ENCODE results near the gene BRD4. TPM values are rescaled to one million over a fixed set of nuclear protein-coding genes. Genes with fewer than 3 reads are reported as not detected.
"Not testable (repeated sequence)": the region's sequence is repeated elsewhere in the genome, so short reads cannot be mapped to it uniquely, and the experiment has no call there.

BRD4 gene
- total RNA-seq, 2 experiments from 2014 or later, result 94.3 to 99.6 TPM

DNA sequence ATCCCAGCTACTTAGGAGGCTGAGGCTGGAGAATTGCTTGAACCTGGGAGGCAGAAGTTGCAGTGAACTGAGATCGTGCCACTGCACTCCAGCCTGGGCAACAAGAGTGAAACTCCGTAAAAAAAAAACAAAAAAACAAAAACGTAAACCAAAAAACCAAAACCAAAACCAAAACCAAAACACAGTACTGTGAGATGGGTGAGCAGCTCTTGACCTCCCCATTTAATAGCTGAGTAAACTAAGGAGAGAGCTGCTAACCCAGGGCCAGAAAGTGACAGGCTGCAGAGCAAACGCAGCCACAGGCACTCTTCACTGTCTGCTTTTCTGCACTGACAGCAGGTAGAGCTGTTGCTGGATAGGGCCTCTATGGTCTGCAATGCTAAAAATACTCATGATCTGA lies 27.7 kb upstream of the BRD4 start:
- peaks cover 50% of the 10 kb centered on the region for H3K36me3 Mint-ChIP-seq (ENCODE audit: low read depth)
- POLR2A ChIA-PET, result interaction anchor here (0.8 to 5.3 kb wide), 4 partner anchors 8 to 26 kb away, joined by 4 to 34 read pairs (median 8); partner anchors contain the start of gene AKAP8
- H3K4me1 Mint-ChIP-seq (ENCODE audit: low read depth); ATAC-seq; H3K4me3 Mint-ChIP-seq; DNase-seq; intact Hi-C loops (cut with micrococcal nuclease); H3K27me3 Mint-ChIP-seq; H3K9me3 Mint-ChIP-seq: not testable (repeated sequence)
- H3K27ac Mint-ChIP-seq, result peak overlapping the region; percentile 49
- CTCF ChIA-PET, result interaction anchor here (1.0 to 1.5 kb wide), 4 partner anchors 10 to 97 kb away, joined by 3 to 4 read pairs (median 3); partner anchors contain the start of genes AKAP8 and AKAP8L

DNA sequence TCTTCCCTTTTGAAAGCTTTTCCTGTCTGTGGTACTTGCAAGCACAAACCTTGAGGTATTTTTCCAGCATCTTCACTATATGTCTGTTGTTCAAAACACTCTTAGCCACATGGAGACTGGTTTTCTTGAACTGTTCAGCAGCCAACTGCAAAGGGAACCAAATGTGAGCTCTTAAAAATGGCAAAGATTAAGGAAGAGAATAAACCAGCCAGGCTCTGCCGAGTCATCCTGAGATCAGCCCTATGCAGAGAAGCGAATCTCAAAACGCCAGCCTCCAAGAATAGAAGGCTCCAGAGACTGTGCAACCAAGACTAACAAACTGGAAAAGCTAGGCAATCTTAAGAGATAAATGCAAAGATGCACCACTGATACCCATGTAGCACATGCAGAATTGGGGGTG lies 26.6 kb upstream of the BRD4 start:
- peaks cover 59% of the 10 kb centered on the region for H3K36me3 Mint-ChIP-seq (ENCODE audit: low read depth)

GRCh38 chr19:15357906-15358305 lies 25.6 kb upstream of the BRD4 start:
- intact Hi-C loops (cut with micrococcal nuclease), result no loop called here
- CTCF ChIA-PET, result interaction anchor here (0.8 to 1.6 kb wide), 2 partner anchors 9 to 50 kb away, joined by 3 read pairs; no protein-coding TSS in a partner anchor
- POLR2A ChIA-PET, result interaction anchor here (0.6 to 5.3 kb wide), 6 partner anchors 10 to 658 kb away, joined by 3 to 34 read pairs (median 4); partner anchors contain the start of gene AKAP8
- peaks cover 2% of the 10 kb centered on the region for H3K4me1 Mint-ChIP-seq (ENCODE audit: low read depth)
- H3K4me3 Mint-ChIP-seq, result no peak overlapping the region
- DNase-seq, result no peak
- ATAC-seq, result no peak
- TF ChIP-seq, protein P1, sequence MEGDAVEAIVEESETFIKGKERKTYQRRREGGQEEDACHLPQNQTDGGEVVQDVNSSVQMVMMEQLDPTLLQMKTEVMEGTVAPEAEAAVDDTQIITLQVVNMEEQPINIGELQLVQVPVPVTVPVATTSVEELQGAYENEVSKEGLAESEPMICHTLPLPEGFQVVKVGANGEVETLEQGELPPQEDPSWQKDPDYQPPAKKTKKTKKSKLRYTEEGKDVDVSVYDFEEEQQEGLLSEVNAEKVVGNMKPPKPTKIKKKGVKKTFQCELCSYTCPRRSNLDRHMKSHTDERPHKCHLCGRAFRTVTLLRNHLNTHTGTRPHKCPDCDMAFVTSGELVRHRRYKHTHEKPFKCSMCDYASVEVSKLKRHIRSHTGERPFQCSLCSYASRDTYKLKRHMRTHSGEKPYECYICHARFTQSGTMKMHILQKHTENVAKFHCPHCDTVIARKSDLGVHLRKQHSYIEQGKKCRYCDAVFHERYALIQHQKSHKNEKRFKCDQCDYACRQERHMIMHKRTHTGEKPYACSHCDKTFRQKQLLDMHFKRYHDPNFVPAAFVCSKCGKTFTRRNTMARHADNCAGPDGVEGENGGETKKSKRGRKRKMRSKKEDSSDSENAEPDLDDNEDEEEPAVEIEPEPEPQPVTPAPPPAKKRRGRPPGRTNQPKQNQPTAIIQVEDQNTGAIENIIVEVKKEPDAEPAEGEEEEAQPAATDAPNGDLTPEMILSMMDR (IDR thresholded peaks at IDR 0.05), result no peak
- peaks cover 59% of the 10 kb centered on the region for H3K36me3 Mint-ChIP-seq (ENCODE audit: low read depth)
- no peaks in the 10 kb centered on the region for H3K27me3 Mint-ChIP-seq
- H3K9me3 Mint-ChIP-seq, result no peaks in the 10 kb centered on the region
- no peak overlapping the region for H3K27ac Mint-ChIP-seq

More for the DNA sequence above, 26.6 kb upstream of the BRD4 start:
- H3K9me3 Mint-ChIP-seq, result no peaks in the 10 kb centered on the region
- ChIA-PET POLR2A (interaction anchor here (0.6 to 5.3 kb wide), 7 partner anchors 9 to 149 kb away, joined by 3 to 34 read pairs (median 4); partner anchors contain the start of gene AKAP8), CTCF (interaction anchor here (1.1 to 1.6 kb wide), 3 partner anchors 9 to 77 kb away, joined by 3 read pairs; no protein-coding TSS in a partner anchor)
- no peak overlapping the region for H3K4me3 Mint-ChIP-seq
- peak overlapping the region; percentile 37 for H3K27ac Mint-ChIP-seq
- DNase-seq (no peak), ATAC-seq (no peak)
- H3K27me3 Mint-ChIP-seq, result no peaks in the 10 kb centered on the region
- TF ChIP-seq, protein P1 (IDR thresholded peaks at IDR 0.05), result no peak
- peaks cover 2% of the 10 kb centered on the region for H3K4me1 Mint-ChIP-seq (ENCODE audit: low read depth)
- intact Hi-C loops (cut with micrococcal nuclease), result no loop called here

DNA sequence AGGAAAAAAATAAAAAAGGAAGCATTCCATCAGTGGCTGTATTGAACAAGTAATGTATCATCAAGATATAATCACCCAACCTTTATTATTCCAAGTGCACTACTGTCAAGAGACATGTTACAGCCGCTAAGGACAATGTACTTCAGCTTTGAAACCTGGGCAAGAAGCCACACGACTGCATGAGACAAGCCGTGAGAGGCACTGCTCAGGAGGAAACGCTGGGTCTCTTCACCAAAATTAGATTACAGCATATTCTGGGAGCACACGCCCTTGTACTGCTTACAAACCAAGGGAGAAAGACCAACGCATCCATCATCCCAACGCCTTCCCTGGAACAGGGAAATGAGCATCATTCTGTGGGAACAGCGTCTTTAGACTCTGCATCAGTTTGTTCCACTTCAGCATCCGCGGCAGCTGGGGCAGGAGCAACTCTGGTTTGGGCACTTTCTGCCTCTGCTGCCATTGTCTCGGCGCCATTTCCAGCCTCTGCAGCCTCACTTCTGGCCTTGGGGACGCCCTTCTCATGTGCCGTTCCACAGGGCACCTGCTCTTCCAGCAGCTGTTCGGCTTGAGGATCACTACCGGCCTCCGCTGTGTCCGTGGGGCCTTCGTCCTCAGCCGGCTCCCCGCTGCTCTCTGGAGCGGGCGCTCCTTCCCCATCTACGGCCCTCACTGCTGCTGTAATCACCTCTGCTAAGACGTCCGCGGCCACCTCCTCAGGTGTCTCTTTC lies 22.4 kb upstream of the BRD4 start:
- CTCF ChIA-PET, result no interaction called here
- DNase-seq, result no peak
- no peak for ATAC-seq
- Mint-ChIP-seq H3K4me3 (no peak overlapping the region), H3K9me3 (no peaks in the 10 kb centered on the region), H3K27me3 (no peaks in the 10 kb centered on the region), H3K36me3 (ENCODE audit: low read depth) (peaks cover 45% of the 10 kb centered on the region), H3K4me1 (ENCODE audit: low read depth) (no peaks in the 10 kb centered on the region), H3K27ac (no peak overlapping the region)
- TF ChIP-seq, protein P1 (IDR thresholded peaks at IDR 0.05), result no peak
- POLR2A ChIA-PET, result interaction anchor here (0.7 to 1.0 kb wide), 3 partner anchors 49 to 71 kb away, joined by 4 read pairs; no protein-coding TSS in a partner anchor
- intact Hi-C loops (cut with micrococcal nuclease), result no loop called here

- Mint-ChIP-seq H3K4me3 (no peak overlapping the region), H3K9me3 (no peaks in the 10 kb centered on the region), H3K27ac (no peak overlapping the region), H3K4me1 (ENCODE audit: low read depth) (no peaks in the 10 kb centered on the region), H3K27me3 (no peaks in the 10 kb centered on the region), H3K36me3 (ENCODE audit: low read depth) (peaks cover 40% of the 10 kb centered on the region)
- ATAC-seq (no peak), DNase-seq (no peak)
- CTCF ChIA-PET, result interaction anchor here (1.0 kb wide), 1 partner anchor 11 kb away, joined by 3 read pairs; no protein-coding TSS in a partner anchor
- TF ChIP-seq, protein P1 (IDR thresholded peaks at IDR 0.05), result no peak
- POLR2A ChIA-PET, result interaction anchor here (0.7 kb wide), 1 partner anchor 70 kb away, joined by 4 read pairs; no protein-coding TSS in a partner anchor
- intact Hi-C loops (cut with micrococcal nuclease), result no loop called here
These were observed 21.6 kb upstream of the BRD4 start for GRCh38 chr19:15353908-15354307.

DNA sequence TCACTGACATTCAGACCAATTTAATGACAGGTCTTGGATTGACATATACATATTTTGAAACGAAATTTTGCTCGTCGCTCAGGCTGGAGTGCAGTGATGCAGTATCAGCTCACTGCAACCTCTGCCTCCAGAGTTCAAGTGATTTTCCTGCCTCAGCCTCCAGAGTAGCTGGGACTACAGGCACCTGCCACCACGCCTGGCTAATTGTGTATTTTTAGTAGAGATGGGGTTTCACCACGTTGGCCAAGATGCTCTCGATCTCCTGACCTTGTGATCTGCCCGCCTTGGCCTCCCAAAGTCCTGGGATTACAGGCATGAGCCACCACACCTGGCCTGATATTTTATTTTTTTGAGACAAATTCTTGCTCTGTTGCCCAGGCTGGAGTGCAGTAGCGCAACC lies 20.2 kb upstream of the BRD4 start:
- H3K4me3 Mint-ChIP-seq; intact Hi-C loops (cut with micrococcal nuclease); H3K4me1 Mint-ChIP-seq (ENCODE audit: low read depth); H3K9me3 Mint-ChIP-seq; DNase-seq; H3K27ac Mint-ChIP-seq; H3K27me3 Mint-ChIP-seq; ATAC-seq: not testable (repeated sequence)
- peaks cover 27% of the 10 kb centered on the region for H3K36me3 Mint-ChIP-seq (ENCODE audit: low read depth)
- ChIA-PET POLR2A (interaction anchor here (1.1 kb wide), 1 partner anchor 14 kb away, joined by 3 read pairs; no protein-coding TSS in a partner anchor), CTCF (interaction anchor here (1.0 to 1.1 kb wide), 2 partner anchors 27 to 261 kb away, joined by 3 to 4 read pairs; partner anchors contain the start of gene AKAP8)

DNA sequence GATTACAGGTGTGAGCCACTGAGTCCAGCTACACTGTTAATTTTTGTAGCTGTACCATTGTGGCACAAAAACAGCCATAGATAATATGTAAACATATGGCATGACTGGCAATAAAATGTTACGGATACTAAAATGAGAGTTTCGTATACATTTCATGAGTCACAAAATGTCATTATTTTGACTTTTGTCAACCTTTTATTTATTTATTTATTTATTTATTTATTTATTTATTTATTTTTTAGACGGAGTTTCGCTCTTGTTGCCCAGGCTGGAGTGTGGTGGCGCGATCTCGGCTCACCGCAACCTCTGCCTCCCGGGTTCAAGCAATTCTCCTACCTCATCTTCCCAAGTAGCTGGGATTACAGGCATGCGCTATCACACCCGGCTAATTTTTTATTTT lies 9.0 kb upstream of the BRD4 start:
- H3K4me1 Mint-ChIP-seq (ENCODE audit: low read depth); intact Hi-C loops (cut with micrococcal nuclease); CTCF ChIA-PET; H3K4me3 Mint-ChIP-seq; ATAC-seq; DNase-seq; POLR2A ChIA-PET; H3K36me3 Mint-ChIP-seq (ENCODE audit: low read depth); H3K27me3 Mint-ChIP-seq; H3K9me3 Mint-ChIP-seq; H3K27ac Mint-ChIP-seq: not testable (repeated sequence)
